Ramos (cell line): Measurements from ENCODE around the gene YWHAE.
"Not testable (repeated sequence)": the region's sequence is repeated elsewhere in the genome, so short reads cannot be mapped to it uniquely, and the experiment has no call there.

Experiments
- in situ Hi-C: fragments of 300-500 bp; cut with MboI; formaldehyde crosslinking; loops from one replicate; pipeline ENCODE4 v1.14.3; 2022; ENCODE audit warnings: low sequenced_read_pairs; ENCODE audit not compliant: unreplicated experiment

YWHAE gene

DNA sequence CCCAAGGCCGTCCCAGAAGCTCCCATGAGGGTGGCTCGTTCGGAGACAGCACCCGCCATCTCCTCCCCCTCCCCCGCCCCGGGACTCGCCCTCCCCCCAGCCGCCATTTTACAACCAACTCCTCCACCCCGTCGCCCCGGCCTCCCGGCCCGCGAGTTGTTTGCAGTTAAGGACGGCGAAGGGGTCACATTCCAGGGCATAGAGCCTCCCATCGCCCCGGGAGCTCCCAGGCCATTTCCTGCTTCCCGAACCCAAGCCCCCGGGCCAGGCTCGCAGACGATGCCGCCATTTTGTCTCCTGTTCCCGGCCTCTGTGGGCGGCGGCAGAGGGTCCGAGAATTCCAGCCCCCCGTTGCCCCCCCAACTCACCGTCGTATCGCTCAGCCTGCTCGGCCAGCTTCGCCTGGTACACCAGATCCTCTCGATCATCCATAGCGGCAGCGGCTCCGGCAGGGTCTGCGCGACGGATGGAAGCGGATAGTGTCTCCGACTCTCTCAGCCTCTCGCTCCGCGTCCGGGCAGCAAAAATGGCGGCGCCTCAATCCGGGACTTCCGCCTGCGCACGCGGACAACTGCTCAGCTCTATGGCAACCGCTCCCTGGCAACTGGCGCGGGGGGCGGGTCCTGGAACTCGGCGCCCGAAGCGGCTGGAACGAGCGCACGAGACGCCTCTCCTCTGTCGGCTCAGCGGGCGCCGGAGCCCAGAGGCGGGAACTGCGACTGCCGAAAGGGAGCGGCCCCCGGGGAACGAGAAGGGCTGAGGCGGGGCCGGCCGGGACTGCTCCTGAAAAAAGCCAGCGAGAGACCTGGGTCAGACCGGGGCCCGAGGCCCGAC, at the start of gene YWHAE:
Gene YWHAE (minus strand): TSS at position 544 of the 834 bp plus-strand sequence. CDS start 112 bp downstream, at position 432.
- in situ Hi-C loops = no loop called here

- in situ Hi-C loops = no loop called here
Observed at GRCh38 chr17:1449412-1449967, 49.5 kb upstream of the YWHAE start.

GRCh38 chr17:1447052-1447451, 47.0 kb upstream of the YWHAE start:
- in situ Hi-C loops = no loop called here

DNA sequence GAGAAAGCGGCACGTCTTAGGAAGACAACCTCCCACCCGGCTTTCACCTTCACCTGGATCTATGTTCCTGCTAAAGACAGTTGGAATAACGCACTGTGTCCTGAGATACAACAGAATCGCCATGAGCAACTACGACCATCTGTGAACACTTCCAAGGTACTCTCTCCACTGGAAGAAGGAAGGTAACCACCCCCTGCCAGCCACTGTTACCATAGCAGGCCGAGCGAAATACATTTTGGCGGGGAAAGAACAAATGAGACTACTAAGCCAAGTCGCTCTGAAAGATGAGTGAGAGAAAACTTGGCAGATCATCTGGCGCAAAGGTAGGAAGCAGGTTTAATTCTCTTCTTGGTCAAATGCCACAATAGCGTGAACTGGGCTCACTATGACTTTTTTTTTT, 46.2 kb upstream of the YWHAE start:
- in situ Hi-C loops = no loop called here

- in situ Hi-C loops = not testable (repeated sequence)
Observed at GRCh38 chr17:1445695-1446094, 45.7 kb upstream of the YWHAE start.

DNA sequence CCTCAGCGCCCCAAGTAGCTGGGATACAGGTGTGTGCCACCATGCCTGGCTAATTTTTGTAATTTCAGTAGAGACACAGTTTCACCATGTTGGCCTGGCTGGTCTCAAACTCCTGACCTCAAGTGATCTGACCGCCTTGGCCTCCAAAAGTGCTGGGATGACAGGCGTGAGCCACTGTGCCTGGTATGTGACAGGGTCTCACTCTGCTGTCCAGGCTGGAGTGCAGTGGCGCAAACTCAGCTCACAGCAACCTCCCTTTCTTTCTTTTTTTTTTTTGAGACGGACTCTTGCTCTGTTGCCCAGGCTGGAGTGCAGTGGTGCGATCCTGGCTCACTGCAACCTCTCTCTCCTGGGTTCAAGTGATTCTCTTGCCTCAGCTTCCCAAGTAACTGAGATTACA, 42.7 kb upstream of the YWHAE start:
- in situ Hi-C loops = not testable (repeated sequence)

GRCh38 chr17:1442187-1442586, 42.2 kb upstream of the YWHAE start:
- in situ Hi-C loops = no loop called here

DNA sequence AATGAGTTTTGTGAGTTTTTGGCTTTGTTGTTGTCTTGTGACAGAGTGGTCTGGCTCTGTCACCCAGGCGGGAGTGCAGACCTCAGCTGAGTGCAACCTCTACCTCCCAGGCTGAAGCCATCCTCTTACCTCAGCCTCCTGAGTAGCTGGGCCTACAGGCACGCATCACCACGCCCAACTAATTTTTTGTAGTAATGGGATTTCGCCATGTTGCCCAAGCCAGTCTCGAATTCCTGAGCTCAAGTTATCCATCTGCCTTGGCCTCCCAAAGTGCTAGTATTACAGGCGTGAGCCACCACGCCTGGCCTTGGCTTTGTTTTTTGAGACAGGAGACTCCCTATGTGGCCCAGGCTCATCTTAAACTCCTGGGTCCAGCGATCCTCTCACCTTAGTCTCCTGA, 40.9 kb upstream of the YWHAE start:
- in situ Hi-C loops = no loop called here

DNA sequence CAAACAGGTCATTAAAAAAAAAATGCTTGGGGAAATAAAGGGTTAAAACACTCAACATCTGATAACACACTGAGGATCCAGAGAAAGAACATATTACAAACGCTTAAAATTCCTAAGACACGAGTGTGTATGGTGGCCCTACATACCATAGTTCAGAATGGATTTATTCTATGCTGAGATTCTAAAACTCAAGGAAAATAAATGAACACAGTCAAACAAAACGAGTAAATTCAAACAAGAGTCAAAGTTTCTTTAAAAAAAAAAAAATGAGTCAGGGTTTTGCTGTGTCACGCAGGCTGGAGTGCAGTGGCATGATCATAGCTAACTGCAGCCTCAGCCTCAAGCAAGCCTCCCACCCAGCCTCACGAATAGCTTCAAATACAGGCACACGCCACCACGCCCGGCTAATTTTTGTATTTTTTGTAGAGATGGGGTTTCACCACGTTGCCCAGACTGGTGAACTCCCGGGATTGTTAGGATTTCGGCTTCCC, 38.6 kb upstream of the YWHAE start:
- in situ Hi-C loops = no loop called here

DNA sequence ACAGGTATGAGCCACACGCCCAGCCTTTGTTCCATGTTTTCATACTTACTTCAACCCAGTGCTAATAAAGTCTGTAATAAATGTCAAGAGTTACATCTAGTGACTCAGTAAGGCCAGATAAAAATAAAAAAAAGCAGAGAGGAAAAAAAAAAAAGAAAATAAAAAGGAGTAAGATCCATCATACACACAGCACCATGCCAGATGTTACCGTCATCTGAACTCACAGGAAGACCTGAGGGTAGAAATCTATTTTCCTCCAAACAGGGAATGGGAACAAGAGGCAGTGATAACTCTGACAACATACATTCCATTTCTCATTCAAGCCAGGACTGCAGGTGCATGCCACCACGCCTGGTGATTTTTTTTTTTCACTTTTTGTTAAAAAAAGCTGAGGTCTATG, 35.3 kb upstream of the YWHAE start:
- in situ Hi-C loops = no loop called here

DNA sequence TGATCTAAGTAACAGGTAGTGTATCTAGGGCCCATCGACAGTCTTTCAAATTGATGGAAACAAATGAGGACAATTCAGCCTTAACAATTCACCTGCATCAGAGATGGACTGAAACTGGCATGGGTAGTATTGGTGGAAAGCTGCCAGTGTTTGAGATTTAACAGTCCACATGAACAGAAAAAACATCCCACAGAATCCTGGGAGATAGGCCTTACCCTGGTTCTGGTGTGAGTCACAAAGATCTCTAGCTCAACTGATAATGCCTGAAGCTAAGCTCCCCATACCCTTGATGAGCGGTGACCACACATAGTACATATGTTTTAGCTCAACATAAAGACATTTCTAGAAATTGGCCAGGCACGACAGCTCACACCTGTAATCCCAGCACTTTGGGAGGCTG, 34.1 kb upstream of the YWHAE start:
- in situ Hi-C loops = no loop called here

DNA sequence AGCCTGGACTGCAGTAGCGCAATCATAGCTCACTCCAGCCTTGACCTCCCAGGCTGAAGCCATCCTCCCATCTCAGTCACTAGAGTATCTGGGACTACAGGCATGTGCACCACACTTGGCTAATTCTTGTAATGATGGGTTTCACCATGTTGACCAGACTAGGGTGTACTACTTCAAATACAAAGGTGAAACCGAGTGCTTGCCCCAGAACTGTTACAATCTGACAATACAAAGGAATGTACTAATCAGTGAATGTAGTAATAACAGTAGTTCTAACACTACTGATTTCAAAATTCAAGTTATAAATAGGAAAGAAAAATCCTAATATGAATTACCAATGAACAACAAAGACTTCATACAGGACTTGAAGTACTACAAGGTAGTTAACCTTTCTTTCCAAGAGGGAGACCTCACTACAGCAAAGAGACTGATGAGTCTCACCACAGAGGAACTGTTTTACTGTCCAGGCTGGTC, 31.6 kb upstream of the YWHAE start:
- in situ Hi-C loops = no loop called here

DNA sequence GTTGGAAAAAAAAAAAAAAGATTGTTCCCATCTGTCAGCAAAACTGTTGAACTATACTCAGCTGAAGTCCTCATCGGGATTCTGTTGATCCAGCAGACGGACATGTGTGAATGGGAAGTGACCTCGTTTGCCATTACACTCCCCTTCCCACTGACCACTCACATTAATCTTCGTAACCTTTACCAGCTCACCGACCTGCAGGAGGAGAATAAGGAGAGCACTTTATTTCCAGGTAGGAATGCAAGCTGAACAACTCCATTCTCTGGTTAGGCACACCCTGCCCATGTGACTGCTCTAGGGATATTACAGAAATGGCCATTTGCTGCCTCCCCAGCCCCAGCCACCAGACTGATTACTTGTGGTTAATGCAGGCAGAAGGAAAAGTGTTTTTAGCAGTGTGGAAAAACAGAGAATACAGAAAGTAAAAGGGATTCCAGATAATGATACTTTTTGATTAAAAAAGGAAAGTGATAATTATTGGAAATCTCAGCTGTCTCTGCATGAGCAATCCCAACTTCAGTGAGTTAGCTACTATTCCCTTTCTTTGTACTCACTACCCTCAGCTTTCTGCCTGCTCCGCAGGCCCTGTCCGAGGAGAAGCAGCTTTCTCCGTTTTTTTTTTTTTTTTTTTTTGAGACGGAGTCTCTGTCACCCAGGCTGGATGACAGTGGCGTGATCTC, 23.6 kb upstream of the YWHAE start:
- in situ Hi-C loops = no loop called here

DNA sequence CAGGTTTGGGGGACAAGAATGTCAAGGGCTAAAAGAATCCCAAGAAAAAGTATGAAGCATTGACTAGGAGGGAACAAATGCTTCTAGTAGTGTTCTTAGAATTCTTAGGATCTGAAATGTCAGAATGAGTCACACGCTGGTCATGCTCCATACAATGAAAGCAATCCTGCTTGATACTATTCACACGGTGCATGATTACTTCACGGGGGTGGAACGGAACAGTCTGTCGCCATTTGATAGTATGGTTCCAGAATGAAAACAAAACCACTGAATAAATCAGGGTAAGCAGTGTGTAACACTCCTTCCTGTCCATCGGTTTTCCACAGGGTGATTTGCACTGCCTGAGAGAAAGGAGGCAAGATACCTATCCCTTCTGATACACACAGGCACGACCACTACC, 22.9 kb upstream of the YWHAE start:
- in situ Hi-C loops = no loop called here

- in situ Hi-C loops = no loop called here
Observed at GRCh38 chr17:1421470-1421869, 21.4 kb upstream of the YWHAE start.

- in situ Hi-C loops = no loop called here
Observed at GRCh38 chr17:1420981-1421380, 21.0 kb upstream of the YWHAE start.

DNA sequence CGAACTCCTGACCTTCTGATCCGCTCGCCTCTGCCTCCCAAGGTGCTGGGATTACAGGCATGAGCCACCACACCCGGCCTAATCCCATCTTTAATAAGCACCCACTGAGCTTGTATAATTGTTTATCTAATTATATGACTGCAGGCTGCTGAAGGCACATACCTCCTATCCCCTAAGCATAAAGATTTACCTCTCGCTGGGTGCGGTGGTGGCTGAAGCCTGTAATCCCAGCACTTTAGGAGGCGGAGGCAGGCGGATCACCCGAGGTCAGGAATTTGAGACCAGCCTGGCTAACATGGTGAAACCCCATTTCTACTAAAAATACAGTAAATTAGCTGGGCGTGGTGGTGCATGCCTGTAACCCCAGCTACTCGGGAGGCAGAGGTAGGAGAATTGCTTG, 20.1 kb upstream of the YWHAE start:
- in situ Hi-C loops = no loop called here

- in situ Hi-C loops = not testable (repeated sequence)
Observed at GRCh38 chr17:1418476-1418875, 18.5 kb upstream of the YWHAE start.

- in situ Hi-C loops = no loop called here
Observed at GRCh38 chr17:1416414-1416813, 16.4 kb upstream of the YWHAE start.

GRCh38 chr17:1414634-1415033, 14.6 kb upstream of the YWHAE start:
- in situ Hi-C loops = no loop called here

- in situ Hi-C loops = no loop called here
Observed at GRCh38 chr17:1414001-1414574, 14.1 kb upstream of the YWHAE start.
